Parathyroid adenoma (tissue), 2 donors: ENCODE data around the gene RASA2.

Source experiments
- H2AFZ ChIP-seq: fragments of 300-600 bp; sonication (generic); one replicate; pipeline ENCODE4 v1.7.0; 2017; ENCODE audit warnings: antibody characterized with exemption, mild to moderate bottlenecking
- H3K27ac ChIP-seq: fragments of 300-600 bp; sonication (generic); one replicate; pipeline ENCODE4 v1.7.0; 2017
- H3K27me3 ChIP-seq: fragments of 300-600 bp; sonication (generic); one replicate; pipeline ENCODE4 v1.7.0; 2017; ENCODE audit warnings: low read length; ENCODE audit not compliant: control insufficient read depth, insufficient read depth
- H3K36me3 ChIP-seq: fragments of 300-600 bp; sonication (generic); one replicate; pipeline ENCODE4 v1.7.0; 2017; ENCODE audit warnings: low read length; ENCODE audit not compliant: control insufficient read depth, insufficient read depth
- H3K4me1 ChIP-seq: fragments of 300-600 bp; sonication (generic); one replicate; pipeline ENCODE4 v1.7.0; 2017; ENCODE audit warnings: control low read depth
- H3K4me2 ChIP-seq: fragments of 300-600 bp; sonication (generic); one replicate; pipeline ENCODE4 v1.7.0; 2017; ENCODE audit warnings: low read length
- H3K4me3 ChIP-seq: fragments of 300-600 bp; sonication (generic); one replicate; pipeline ENCODE4 v1.7.0; 2017; ENCODE audit warnings: low read depth, low read length
- H3K79me2 ChIP-seq: fragments of 300-600 bp; sonication (generic); one replicate; pipeline ENCODE4 v1.7.0; 2017; ENCODE audit warnings: control low read depth
- H3K9ac ChIP-seq: fragments of 300-600 bp; sonication (generic); one replicate; pipeline ENCODE4 v1.7.0; 2017; ENCODE audit warnings: mild to moderate bottlenecking
- H3K9me3 ChIP-seq: fragments of 300-600 bp; sonication (generic); one replicate; pipeline ENCODE4 v1.7.0; 2017; ENCODE audit warnings: low read length; ENCODE audit not compliant: control insufficient read depth
- CTCF ChIP-seq: fragments of 300-600 bp; sonication (generic); IDR thresholded peaks from one replicate; pipeline ENCODE4 v1.7.0; 2017; ENCODE audit warnings: antibody characterized with exemption, mild to moderate bottlenecking
- donor health status: primary hyperparathyroidism.

RASA2 gene

GRCh38 chr3:141499284-141499683, 12.5 kb downstream of the RASA2 start:
- H3K27ac ChIP-seq: no peak overlapping the region
- no peaks in the 10 kb centered on the region for H3K36me3 ChIP-seq
- no peak for TF ChIP-seq CTCF

DNA sequence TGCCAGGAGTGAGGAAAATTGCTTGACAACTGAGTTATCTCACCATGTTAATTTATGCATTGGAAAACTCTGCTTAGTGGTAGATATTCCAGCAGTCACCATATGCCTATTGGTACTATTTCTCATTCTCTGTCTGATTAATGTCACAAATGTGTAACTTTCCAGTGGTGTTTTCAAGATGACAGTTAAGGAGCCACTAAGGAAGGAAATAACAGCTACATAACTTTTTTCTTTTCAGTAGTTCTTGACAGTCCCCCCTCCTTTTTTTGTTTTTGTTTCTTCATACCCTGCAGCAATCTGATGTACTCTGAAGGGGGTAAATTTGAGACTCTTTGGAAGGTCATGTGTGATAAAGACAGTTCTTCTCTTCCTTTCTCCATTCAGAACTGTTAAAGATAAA, 13.1 kb downstream of the RASA2 start:
- Histone ChIP-seq H3K27me3 (no peaks in the 10 kb centered on the region), H3K4me3 (no peak overlapping the region), H3K4me1 (no peaks in the 10 kb centered on the region), H3K79me2 (peaks cover 20% of the 10 kb centered on the region), H3K9me3 (no peaks in the 10 kb centered on the region), H3K4me2 (no peak overlapping the region), H3K9ac (no peak overlapping the region), H3K36me3 (no peaks in the 10 kb centered on the region), H2AFZ (no peak overlapping the region), H3K27ac (no peak overlapping the region)
- TF ChIP-seq CTCF: no peak

More at GRCh38 chr3:141499284-141499683, 12.5 kb downstream of the RASA2 start:
- H3K9me3 ChIP-seq: no peaks in the 10 kb centered on the region
- no peaks in the 10 kb centered on the region for H3K27me3 ChIP-seq
- H3K4me3 ChIP-seq: no peak overlapping the region
- no peaks in the 10 kb centered on the region for H3K4me1 ChIP-seq
- no peak overlapping the region for H2AFZ ChIP-seq
- H3K4me2 ChIP-seq: no peak overlapping the region
- peaks cover 17% of the 10 kb centered on the region for H3K79me2 ChIP-seq
- H3K9ac ChIP-seq: no peak overlapping the region

DNA sequence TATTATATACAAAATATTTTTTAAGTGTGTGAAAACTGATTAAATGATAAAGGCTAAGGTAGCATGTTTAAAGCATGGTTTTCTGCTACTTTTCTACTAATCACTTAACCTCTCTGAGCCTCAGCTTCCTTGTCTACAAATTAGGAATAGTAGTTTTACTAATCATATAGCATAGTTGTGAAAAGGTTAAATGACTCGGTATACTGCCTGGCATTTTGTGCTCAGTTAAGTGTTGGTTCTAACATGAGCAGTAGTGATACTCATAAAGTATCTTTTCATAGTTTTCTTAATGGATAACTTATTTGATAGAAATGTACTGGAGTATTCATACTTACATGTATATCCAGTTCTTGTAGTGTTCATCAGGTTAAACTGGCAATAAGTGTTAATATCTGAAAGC, 13.6 kb downstream of the RASA2 start:
- H2AFZ ChIP-seq: no peak overlapping the region
- H3K9ac ChIP-seq: no peak overlapping the region
- H3K4me2 ChIP-seq: no peak overlapping the region
- no peaks in the 10 kb centered on the region for H3K27me3 ChIP-seq
- peaks cover 19% of the 10 kb centered on the region for H3K79me2 ChIP-seq
- no peaks in the 10 kb centered on the region for H3K4me1 ChIP-seq
- H3K9me3 ChIP-seq: no peaks in the 10 kb centered on the region
- no peak overlapping the region for H3K4me3 ChIP-seq
- TF ChIP-seq CTCF: no peak
- no peaks in the 10 kb centered on the region for H3K36me3 ChIP-seq
- no peak overlapping the region for H3K27ac ChIP-seq

GRCh38 chr3:141505166-141505565, 18.3 kb downstream of the RASA2 start:
- H3K36me3 ChIP-seq: no peaks in the 10 kb centered on the region
- peaks cover 4% of the 10 kb centered on the region for H3K79me2 ChIP-seq
- no peak overlapping the region for H2AFZ ChIP-seq
- H3K4me3 ChIP-seq: no peak overlapping the region
- no peak overlapping the region for H3K9ac ChIP-seq
- no peak overlapping the region for H3K4me2 ChIP-seq
- H3K9me3 ChIP-seq: no peaks in the 10 kb centered on the region
- TF ChIP-seq CTCF: no peak
- no peaks in the 10 kb centered on the region for H3K27me3 ChIP-seq
- H3K27ac ChIP-seq: no peak overlapping the region
- H3K4me1 ChIP-seq: no peaks in the 10 kb centered on the region

DNA sequence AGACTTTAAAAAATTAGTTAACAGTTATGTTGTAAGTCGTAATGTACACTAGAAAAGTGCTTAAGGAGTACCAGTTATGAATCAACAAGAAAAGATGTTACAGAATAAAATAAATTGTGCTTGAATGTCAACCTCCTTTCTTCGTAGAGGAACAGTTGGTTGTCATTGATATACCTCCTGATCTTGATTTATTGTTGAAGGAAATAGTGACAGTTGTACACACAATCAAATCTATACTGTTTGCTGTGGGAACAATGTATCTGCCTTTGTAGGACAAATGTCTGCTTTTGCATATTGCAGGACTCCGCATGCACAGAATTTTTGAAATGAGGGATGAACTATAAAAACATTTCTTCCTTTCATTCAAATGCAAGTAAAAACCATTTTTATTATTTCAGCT, 19.2 kb downstream of the RASA2 start:
- H3K4me1 ChIP-seq: no peaks in the 10 kb centered on the region
- no peaks in the 10 kb centered on the region for H3K9me3 ChIP-seq
- no peak overlapping the region for H3K4me3 ChIP-seq
- H3K79me2 ChIP-seq: peaks cover 8% of the 10 kb centered on the region
- H3K36me3 ChIP-seq: no peaks in the 10 kb centered on the region
- H3K27me3 ChIP-seq: no peaks in the 10 kb centered on the region
- H2AFZ ChIP-seq: no peak overlapping the region
- H3K4me2 ChIP-seq: no peak overlapping the region
- no peak for TF ChIP-seq CTCF
- no peak overlapping the region for H3K9ac ChIP-seq
- H3K27ac ChIP-seq: no peak overlapping the region
